GM19043 (cell line): ENCODE data around the gene TUBB4B.
A peak's percentile ranks its signal among the peaks of the same experiment; 100 is the strongest.

Source experiments
- ATAC-seq: cut with Tn5 transposase; IDR thresholded peaks from one replicate; pipeline ENCODE4 v1.9.1; 2021; ENCODE audit warnings: low read depth; ENCODE audit not compliant: unreplicated experiment

TUBB4B gene

GRCh38 chr9:137211532-137211931 is 29.6 kb upstream of the TUBB4B start:
- ATAC-seq = no peak

GRCh38 chr9:137212520-137212919 is 28.6 kb upstream of the TUBB4B start:
- ATAC-seq = no peak

GRCh38 chr9:137213160-137214060 is 27.7 kb upstream of the TUBB4B start:
- ATAC-seq = no peak

GRCh38 chr9:137214620-137215019 is 26.5 kb upstream of the TUBB4B start:
- no peak for ATAC-seq

GRCh38 chr9:137215196-137215986 is 25.7 kb upstream of the TUBB4B start:
- no peak for ATAC-seq

GRCh38 chr9:137216188-137216965 is 24.7 kb upstream of the TUBB4B start:
- ATAC-seq = no peak

GRCh38 chr9:137217276-137218211 is 23.5 kb upstream of the TUBB4B start:
- no peak for ATAC-seq

GRCh38 chr9:137218212-137218753 is 22.8 kb upstream of the TUBB4B start:
- ATAC-seq = no peak

GRCh38 chr9:137218754-137219271 is 22.3 kb upstream of the TUBB4B start:
- no peak for ATAC-seq

- no peak for ATAC-seq
These were observed 21.2 kb upstream of the TUBB4B start for GRCh38 chr9:137219757-137220316.

GRCh38 chr9:137220317-137221094 is 20.6 kb upstream of the TUBB4B start:
- no peak for ATAC-seq

GRCh38 chr9:137221095-137221505 is 20.0 kb upstream of the TUBB4B start:
- ATAC-seq = no peak

GRCh38 chr9:137221506-137222111 is 19.5 kb upstream of the TUBB4B start:
- ATAC-seq = no peak

- ATAC-seq = no peak
These were observed 18.7 kb upstream of the TUBB4B start, which contains the start of gene RNF208 for GRCh38 chr9:137222190-137223077. RNF208 (minus strand) TSS chr9:137222240; CDS start chr9:137221212, 1,028 bp downstream.

GRCh38 chr9:137223078-137223970 is 17.8 kb upstream of the TUBB4B start:
- ATAC-seq = peak; percentile 72
